B cell (primary cell): ENCODE measurements around the gene ARHGAP33. TPM values are rescaled to one million over a fixed set of nuclear protein-coding genes. Genes with fewer than 3 reads are reported as not detected.

Experiments
- ATAC-seq: fragments of 200-7000 bp; cut with Tn5 transposase; one replicate; pipeline ENCODE4 v1.10.0; 2021; ENCODE audit warnings: low read depth, mild to moderate bottlenecking, moderate number of reproducible peaks, moderate library complexity
- CTCF ChIA-PET: fragments of 350-600 bp; sonication (Branson Sonifier 250); formaldehyde crosslinking; loops from one replicate; lab custom pipeline; 2021; ENCODE audit warnings: antibody characterized with exemption, inconsistent platforms; lab: Charles Lee
- POLR2A ChIA-PET: fragments of 350-600 bp; sonication (Branson Sonifier 250); formaldehyde crosslinking; loops from one replicate; lab custom pipeline; 2021; ENCODE audit warnings: antibody characterized with exemption; lab: Charles Lee
- DNase-seq: peaks from one replicate; pipeline ENCODE4 v3.0.0; 2013
- H2AFZ ChIP-seq: 2 replicates; pipeline ENCODE4 v1.6.1; 2012; ENCODE audit warnings: mild to moderate bottlenecking, low read depth, low read length; ENCODE audit not compliant: insufficient read depth, poor library complexity, severe bottlenecking
- H3K27ac ChIP-seq, 2 donors: 1 replicate in 1 of 2; 2 replicates in 1 of 2; pipeline ENCODE4 v1.5.1; 2012 to 2013; ENCODE audit warnings: low read length in 2 of 2, mild to moderate bottlenecking in 2 of 2, moderate library complexity in 1 of 2
- H3K27me3 ChIP-seq, 4 experiments: fragments of 200-600 bp in 1 of 4; sonication (generic) in 1 of 4; replicated peaks in 1 of 4; 1 replicate in 2 of 4; 2 replicates in 2 of 4; pipeline versions ENCODE4 v1.6.1 to v1.7.0; 2013 to 2016; ENCODE audit warnings: low read length in 3 of 4, mild to moderate bottlenecking in 2 of 4, mixed read lengths in 1 of 4, moderate library complexity in 1 of 4; ENCODE audit not compliant: insufficient read depth in 4 of 4, control insufficient read depth in 3 of 4; ENCODE audit errors: control extremely low read depth in 1 of 4
- H3K36me3 ChIP-seq, 2 experiments: replicated peaks in 1 of 2; 1 replicate in 1 of 2; 2 replicates in 1 of 2; pipeline versions ENCODE4 v1.6.1 to v1.7.1; 2013; ENCODE audit warnings: low read length in 1 of 2; ENCODE audit not compliant: insufficient read depth in 2 of 2, control insufficient read depth in 1 of 2; ENCODE audit errors: control extremely low read depth in 1 of 2, extremely low read depth in 1 of 2
- H3K4me1 ChIP-seq, 2 donors: fragments of 200-600 bp in 1 of 2; sonication (generic) in 1 of 2; 1 replicate in 1 of 2; 2 replicates in 1 of 2; pipeline versions ENCODE4 v1.5.1 to v1.6.1; 2013 to 2017; ENCODE audit warnings: low read length in 2 of 2; ENCODE audit not compliant: control insufficient read depth in 2 of 2, insufficient read depth in 2 of 2
- H3K4me2 ChIP-seq: replicated peaks from 2 replicates; pipeline ENCODE3; 2012; ENCODE audit warnings: mild to moderate bottlenecking, low read depth, low read length; ENCODE audit not compliant: poor library complexity, severe bottlenecking
- H3K4me3 ChIP-seq, 5 experiments: fragments of 200-600 bp in 1 of 5; sonication (generic) in 1 of 5; 1 replicate in 3 of 5; 2 replicates in 2 of 5; pipeline versions ENCODE4 v1.5.1 to v1.7.0; 2011 to 2016; ENCODE audit warnings: low read length in 4 of 5, mild to moderate bottlenecking in 4 of 5, low read depth in 2 of 5, control low read depth in 1 of 5, moderate library complexity in 1 of 5; ENCODE audit not compliant: insufficient read depth in 1 of 5; ENCODE audit errors: control extremely low read depth in 1 of 5, extremely low read depth in 1 of 5
- H3K79me2 ChIP-seq: fragments of 200-600 bp; sonication (generic); one replicate; pipeline ENCODE4 v1.6.0; 2016; ENCODE audit warnings: low read length; ENCODE audit not compliant: control insufficient read depth, insufficient read depth
- H3K9ac ChIP-seq: fragments of 200-600 bp; sonication (generic); 2 replicates; pipeline ENCODE4 v1.6.1; 2017; ENCODE audit warnings: mild to moderate bottlenecking, low read length, moderate library complexity
- H3K9me3 ChIP-seq, 3 donors: one replicate each; pipeline versions ENCODE4 v1.6.1 to v1.7.1; 2013; ENCODE audit warnings: low read length in 2 of 3; ENCODE audit not compliant: control insufficient read depth in 2 of 3, insufficient read depth in 1 of 3; ENCODE audit errors: control extremely low read depth in 1 of 3
- H4K20me1 ChIP-seq: 2 replicates; pipeline ENCODE4 v1.6.0; 2012; ENCODE audit warnings: mild to moderate bottlenecking, low read length; ENCODE audit not compliant: insufficient read depth, control insufficient read depth, poor library complexity, severe bottlenecking
- H3K27ac Mint-ChIP-seq: one replicate; pipeline ENCODE4 v1.8.0; 2021; ENCODE audit warnings: mixed read lengths
- H3K27me3 Mint-ChIP-seq: one replicate; pipeline ENCODE4 v1.8.0; 2021; ENCODE audit warnings: mixed read lengths
- H3K4me1 Mint-ChIP-seq: one replicate; pipeline ENCODE4 v1.8.0; 2021; ENCODE audit warnings: mixed read lengths
- H3K4me3 Mint-ChIP-seq: one replicate; pipeline ENCODE4 v1.8.0; 2021; ENCODE audit warnings: mixed read lengths
- H3K9me3 Mint-ChIP-seq: one replicate; pipeline ENCODE4 v1.8.0; 2022; ENCODE audit warnings: mixed read lengths; ENCODE audit not compliant: insufficient read depth
- CTCF ChIP-seq: fragments of 200-600 bp; IDR thresholded peaks from one replicate; pipeline ENCODE4 v1.8.0; 2022; ENCODE audit warnings: antibody characterized with exemption, mild to moderate bottlenecking
- EZH2 ChIP-seq: IDR thresholded peaks from 2 replicates; pipeline ENCODE4 v1.6.1; 2012; ENCODE audit warnings: borderline replicate concordance, low read depth, mild to moderate bottlenecking, moderate library complexity, low read length; ENCODE audit not compliant: insufficient read depth, poor library complexity, severe bottlenecking
- WGBS: methylation state at CpG from one replicate; pipeline ENCODE4 v1.1.5; 2013; ENCODE audit warnings: missing lambda C conversion rate; ENCODE audit not compliant: insufficient coverage; 5-methylcytosine and 5-hydroxymethylcytosine counted together
- intact Hi-C: fragments of 100-400 bp; cut with micrococcal nuclease; formaldehyde crosslinking; loops from one replicate; pipeline ENCODE4 v1.10.0; 2022
- polyA plus RNA-seq: library from polyadenylated mRNA; depleted of rRNA; stranded (reverse); fragments of >200 nt; gene quantifications from 2 replicates; pipeline ENCODE4 v1.2.3, GENCODE V29; 2012
- total RNA-seq, 2 donors: library from RNA; stranded (reverse); fragments of 120-200 nt in 1 of 2; gene quantifications; 1 replicate in 1 of 2; 2 replicates in 1 of 2; pipeline versions ENCODE4 v1.2.3 to v1.2.4, GENCODE V29; 2013 to 2022

Gene ARHGAP33
- total and polyA plus RNA-seq, 2 donors (not counting 1 experiment from before 2014, with no cell fraction given) = 18.2 to 27.8 TPM

- ATAC-seq (no peak), DNase-seq (no peak)
- Histone ChIP-seq H3K4me1 (no peaks in the 10 kb centered on the region), H2AFZ (no peak overlapping the region), H4K20me1 (peaks cover 43% of the 10 kb centered on the region), H3K79me2 (peaks cover 55% of the 10 kb centered on the region), H3K27me3 (no peaks in the 10 kb centered on the region), H3K4me3 (no peak overlapping the region), H3K9me3 (no peaks in the 10 kb centered on the region), H3K36me3 (peaks cover 7 to 87% of the 10 kb centered on the region in 2 experiments), H3K4me2 (no peak overlapping the region), H3K27ac (no peak overlapping the region), H3K9ac (no peak overlapping the region)
- ChIA-PET CTCF (no interaction called here), POLR2A (no interaction called here)
- Mint-ChIP-seq H3K27me3 (no peaks in the 10 kb centered on the region), H3K4me1 (peaks cover 6% of the 10 kb centered on the region), H3K27ac (no peak overlapping the region), H3K4me3 (no peak overlapping the region), H3K9me3 (no peaks in the 10 kb centered on the region)
- 93% methylated on average over 11 of the region's 11 CpGs for WGBS
- TF ChIP-seq CTCF (no peak), EZH2 (no peak)
- intact Hi-C loops = no loop called here
These were observed 45.6 kb upstream of the ARHGAP33 start for GRCh38 chr19:35729763-35730162.

GRCh38 chr19:35730326-35730725 lies 45.0 kb upstream of the ARHGAP33 start:
- H3K4me1 Mint-ChIP-seq = peaks cover 7% of the 10 kb centered on the region
- Histone ChIP-seq H3K4me2 (no peak overlapping the region), H2AFZ (no peak overlapping the region), H3K9me3 (no peaks in the 10 kb centered on the region), H3K27ac (no peak overlapping the region), H3K4me1 (no peaks in the 10 kb centered on the region), H3K36me3 (peaks cover 7 to 87% of the 10 kb centered on the region in 2 experiments), H4K20me1 (peaks cover 46% of the 10 kb centered on the region), H3K27me3 (no peaks in the 10 kb centered on the region), H3K9ac (no peak overlapping the region), H3K79me2 (peaks cover 52% of the 10 kb centered on the region), H3K4me3 (no peak overlapping the region)
- CTCF ChIA-PET = no interaction called here
- TF ChIP-seq CTCF = no peak
- no peak for TF ChIP-seq EZH2
- POLR2A ChIA-PET = interaction anchor here (0.6 kb wide), 1 partner anchor 10 kb away, joined by 6 read pairs; no protein-coding TSS in a partner anchor
- WGBS = 97% methylated on average over 18 of the region's 18 CpGs
- no peak overlapping the region for H3K4me3 Mint-ChIP-seq
- H3K27me3 Mint-ChIP-seq = no peaks in the 10 kb centered on the region
- no peak overlapping the region for H3K27ac Mint-ChIP-seq
- intact Hi-C loops = no loop called here
- H3K9me3 Mint-ChIP-seq = no peaks in the 10 kb centered on the region
- ATAC-seq (no peak), DNase-seq (no peak)
